Sigmoid colon (tissue), 3 donors: ENCODE measurements around the gene ACTL8.

ENCODE experiments used
- POLR2A ChIP-seq, 2 donors: fragments of 450-650 bp; IDR thresholded peaks; one replicate each; pipeline ENCODE4 v1.6.1; 2016; ENCODE audit warnings: antibody characterized with exemption in 2 of 2, mild to moderate bottlenecking in 2 of 2, moderate library complexity in 2 of 2
- TF ChIP-seq, protein P1 (sequence below), 4 experiments: fragments of 450-650 bp in 3 of 4; fragments of 200-600 bp in 1 of 4; IDR thresholded peaks; one replicate each; pipeline ENCODE4 v1.5.1; 2016 to 2019; ENCODE audit warnings: antibody characterized with exemption in 4 of 4, mild to moderate bottlenecking in 3 of 4, moderate library complexity in 2 of 4

DNA sequence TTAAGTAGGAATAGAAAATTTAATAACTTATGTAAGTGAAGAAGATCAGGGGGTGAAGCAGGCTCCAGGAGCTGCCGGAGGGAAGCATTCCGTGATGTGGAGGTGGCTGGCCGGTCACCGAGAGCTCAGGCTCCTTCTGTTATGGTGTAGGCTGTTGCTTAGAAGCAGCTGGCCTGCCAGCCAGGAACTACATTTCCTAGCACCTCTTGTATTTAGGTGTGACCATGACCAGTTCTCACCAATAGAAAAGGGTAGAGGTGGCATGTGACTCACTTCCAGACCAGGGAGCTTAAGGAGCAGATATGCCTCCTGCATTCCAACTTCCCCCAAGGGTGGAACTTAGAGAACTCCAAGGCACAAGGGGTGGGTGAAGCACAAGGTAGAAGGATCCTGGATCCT is 120.7 kb downstream of the ACTL8 start:
- TF ChIP-seq, protein P1, sequence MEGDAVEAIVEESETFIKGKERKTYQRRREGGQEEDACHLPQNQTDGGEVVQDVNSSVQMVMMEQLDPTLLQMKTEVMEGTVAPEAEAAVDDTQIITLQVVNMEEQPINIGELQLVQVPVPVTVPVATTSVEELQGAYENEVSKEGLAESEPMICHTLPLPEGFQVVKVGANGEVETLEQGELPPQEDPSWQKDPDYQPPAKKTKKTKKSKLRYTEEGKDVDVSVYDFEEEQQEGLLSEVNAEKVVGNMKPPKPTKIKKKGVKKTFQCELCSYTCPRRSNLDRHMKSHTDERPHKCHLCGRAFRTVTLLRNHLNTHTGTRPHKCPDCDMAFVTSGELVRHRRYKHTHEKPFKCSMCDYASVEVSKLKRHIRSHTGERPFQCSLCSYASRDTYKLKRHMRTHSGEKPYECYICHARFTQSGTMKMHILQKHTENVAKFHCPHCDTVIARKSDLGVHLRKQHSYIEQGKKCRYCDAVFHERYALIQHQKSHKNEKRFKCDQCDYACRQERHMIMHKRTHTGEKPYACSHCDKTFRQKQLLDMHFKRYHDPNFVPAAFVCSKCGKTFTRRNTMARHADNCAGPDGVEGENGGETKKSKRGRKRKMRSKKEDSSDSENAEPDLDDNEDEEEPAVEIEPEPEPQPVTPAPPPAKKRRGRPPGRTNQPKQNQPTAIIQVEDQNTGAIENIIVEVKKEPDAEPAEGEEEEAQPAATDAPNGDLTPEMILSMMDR (IDR thresholded peaks at IDR 0.05), result no peak
- TF ChIP-seq POLR2A (IDR thresholded peaks at IDR 0.05), result no peak
